ENCODE measurements around the gene AP3S2. TPM values are rescaled to one million over a fixed set of nuclear protein-coding genes. Genes with fewer than 3 reads are reported as not detected.

The AP3S2 gene
- total and polyA plus RNA-seq, 2 experiments from 2014 or later, result 31.0 to 50.2 TPM

- TF ChIP-seq CTCF (IDR thresholded peaks at IDR 0.05; ENCODE audit: low read depth, low read length), result no peak
- no peaks in the 10 kb centered on the region for H3K36me3 ChIP-seq
These were observed 84.0 kb downstream of the AP3S2 start for GRCh38 chr15:89809787-89810148.

GRCh38 chr15:89809093-89809786 is 84.6 kb downstream of the AP3S2 start:
- Histone ChIP-seq H3K27me3 (peaks cover 7% of the 10 kb centered on the region), H3K4me3 (no peak overlapping the region), H3K9me3 (ENCODE audit: low read depth) (no peaks in the 10 kb centered on the region), H3K4me1 (ENCODE audit: low read depth) (no peaks in the 10 kb centered on the region), H3K36me3 (no peaks in the 10 kb centered on the region), H3K27ac (no peak overlapping the region)
- peak in 1 of 2 donors; percentile 44 for DNase-seq (ENCODE audit: low read depth in 1 of 2, low spot score in 1 of 2)
- no peak for TF ChIP-seq CTCF (IDR thresholded peaks at IDR 0.05; ENCODE audit: low read depth, low read length)

More at GRCh38 chr15:89809787-89810148, 84.0 kb downstream of the AP3S2 start:
- H3K27ac ChIP-seq, result no peak overlapping the region
- peaks cover 12% of the 10 kb centered on the region for H3K27me3 ChIP-seq
- no peak overlapping the region for H3K4me3 ChIP-seq
- no peak for DNase-seq (ENCODE audit: low read depth in 1 of 2, low spot score in 1 of 2)
- H3K9me3 ChIP-seq (ENCODE audit: low read depth), result no peaks in the 10 kb centered on the region
- no peaks in the 10 kb centered on the region for H3K4me1 ChIP-seq (ENCODE audit: low read depth)

- Histone ChIP-seq H3K27me3 (no peaks in the 10 kb centered on the region), H3K36me3 (no peaks in the 10 kb centered on the region), H3K27ac (no peak overlapping the region), H3K4me1 (ENCODE audit: low read depth) (no peaks in the 10 kb centered on the region), H3K4me3 (no peak overlapping the region), H3K9me3 (ENCODE audit: low read depth) (no peaks in the 10 kb centered on the region)
- no peak for TF ChIP-seq CTCF (IDR thresholded peaks at IDR 0.05; ENCODE audit: low read depth, low read length)
- DNase-seq (ENCODE audit: low read depth in 1 of 2, low spot score in 1 of 2), result no peak
These were observed 85.5 kb downstream of the AP3S2 start for GRCh38 chr15:89808160-89808870.

GRCh38 chr15:89807689-89808088 is 86.1 kb downstream of the AP3S2 start:
- no peaks in the 10 kb centered on the region for H3K9me3 ChIP-seq (ENCODE audit: low read depth)
- DNase-seq (ENCODE audit: low read depth in 1 of 2, low spot score in 1 of 2), result no peak
- H3K4me3 ChIP-seq, result no peak overlapping the region
- H3K4me1 ChIP-seq (ENCODE audit: low read depth), result no peaks in the 10 kb centered on the region
- no peak for TF ChIP-seq CTCF (IDR thresholded peaks at IDR 0.05; ENCODE audit: low read depth, low read length)
- no peaks in the 10 kb centered on the region for H3K27me3 ChIP-seq
- H3K36me3 ChIP-seq, result no peaks in the 10 kb centered on the region
- no peak overlapping the region for H3K27ac ChIP-seq

GRCh38 chr15:89806559-89807550 is 86.9 kb downstream of the AP3S2 start:
- H3K27ac ChIP-seq, result no peak overlapping the region

More at GRCh38 chr15:89806559-89807550, 86.9 kb downstream of the AP3S2 start:
- Histone ChIP-seq H3K4me1 (ENCODE audit: low read depth) (no peaks in the 10 kb centered on the region), H3K27me3 (no peaks in the 10 kb centered on the region), H3K36me3 (no peaks in the 10 kb centered on the region), H3K4me3 (no peak overlapping the region), H3K9me3 (ENCODE audit: low read depth) (no peaks in the 10 kb centered on the region)
- no peak for DNase-seq (ENCODE audit: low read depth in 1 of 2, low spot score in 1 of 2)
- TF ChIP-seq CTCF (IDR thresholded peaks at IDR 0.05; ENCODE audit: low read depth, low read length), result no peak

Data from cardiac muscle cell (in vitro differentiated cells and primary cell).